ENCODE data around the gene CBY3.

DNA sequence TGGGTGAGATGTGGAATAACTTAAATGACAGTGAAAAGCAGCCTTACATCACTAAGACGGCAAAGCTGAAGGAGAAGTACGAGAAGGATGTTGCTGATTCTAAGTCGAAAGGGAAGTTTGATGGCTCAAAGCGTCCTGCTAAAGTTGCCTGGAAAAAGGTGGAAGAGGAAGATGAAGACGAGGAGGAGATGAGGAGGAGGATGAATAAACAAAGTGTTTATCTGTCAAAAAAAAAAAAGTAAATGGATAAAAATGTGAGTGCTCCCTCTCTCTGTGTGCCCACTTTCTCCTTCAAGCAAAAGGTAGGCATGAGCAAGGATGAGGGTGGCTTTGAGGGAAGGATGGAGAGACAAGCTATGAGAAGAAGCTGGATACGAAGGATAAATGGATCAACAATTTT, 13.7 kb upstream of the CBY3 start:
- TF ChIP-seq, protein P1, sequence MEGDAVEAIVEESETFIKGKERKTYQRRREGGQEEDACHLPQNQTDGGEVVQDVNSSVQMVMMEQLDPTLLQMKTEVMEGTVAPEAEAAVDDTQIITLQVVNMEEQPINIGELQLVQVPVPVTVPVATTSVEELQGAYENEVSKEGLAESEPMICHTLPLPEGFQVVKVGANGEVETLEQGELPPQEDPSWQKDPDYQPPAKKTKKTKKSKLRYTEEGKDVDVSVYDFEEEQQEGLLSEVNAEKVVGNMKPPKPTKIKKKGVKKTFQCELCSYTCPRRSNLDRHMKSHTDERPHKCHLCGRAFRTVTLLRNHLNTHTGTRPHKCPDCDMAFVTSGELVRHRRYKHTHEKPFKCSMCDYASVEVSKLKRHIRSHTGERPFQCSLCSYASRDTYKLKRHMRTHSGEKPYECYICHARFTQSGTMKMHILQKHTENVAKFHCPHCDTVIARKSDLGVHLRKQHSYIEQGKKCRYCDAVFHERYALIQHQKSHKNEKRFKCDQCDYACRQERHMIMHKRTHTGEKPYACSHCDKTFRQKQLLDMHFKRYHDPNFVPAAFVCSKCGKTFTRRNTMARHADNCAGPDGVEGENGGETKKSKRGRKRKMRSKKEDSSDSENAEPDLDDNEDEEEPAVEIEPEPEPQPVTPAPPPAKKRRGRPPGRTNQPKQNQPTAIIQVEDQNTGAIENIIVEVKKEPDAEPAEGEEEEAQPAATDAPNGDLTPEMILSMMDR (IDR thresholded peaks at IDR 0.05; ENCODE audit: low read depth, low read length): no peak
- no peak for TF ChIP-seq EZH2phosphoT487 (IDR thresholded peaks at IDR 0.05; ENCODE audit: low read depth)
